WTC11 (cell line): ENCODE measurements around the gene CCNB2. TPM values are rescaled to one million over a fixed set of nuclear protein-coding genes. Genes with fewer than 3 reads are reported as not detected.
"Not testable (repeated sequence)": the region's sequence is repeated elsewhere in the genome, so short reads cannot be mapped to it uniquely, and the experiment has no call there.

ENCODE experiments used
- ATAC-seq: fragments of 200-7000 bp; cut with Tn5 transposase; 2 replicates; pipeline ENCODE4 v1.10.0; 2021; ENCODE audit warnings: mild to moderate bottlenecking, moderate library complexity
- CTCF ChIA-PET: fragments of 300-600 bp; sonication (Branson Sonifier 250); formaldehyde crosslinking; loops from one replicate; lab custom pipeline; 2021; ENCODE audit warnings: antibody characterized with exemption; lab: Charles Lee
- POLR2A ChIA-PET: fragments of 350-600 bp; sonication (Branson Sonifier 250); formaldehyde crosslinking; loops from one replicate; lab custom pipeline; 2021; ENCODE audit warnings: antibody characterized with exemption; lab: Charles Lee
- DNase-seq: peaks from one replicate; pipeline ENCODE4 v3.0.0; 2021; ENCODE audit warnings: low spot score
- H3K27ac Mint-ChIP-seq: 2 replicates; pipeline ENCODE4 v1.8.0; 2021; ENCODE audit warnings: mixed read lengths
- H3K27me3 Mint-ChIP-seq: 2 replicates; pipeline ENCODE4 v1.8.0; 2021; ENCODE audit warnings: low read depth, mild to moderate bottlenecking, moderate library complexity, mixed read lengths
- H3K36me3 Mint-ChIP-seq: 2 replicates; pipeline ENCODE4 v1.8.0; 2021; ENCODE audit warnings: mixed read lengths
- H3K4me1 Mint-ChIP-seq: 2 replicates; pipeline ENCODE4 v1.8.0; 2022; ENCODE audit warnings: mixed read lengths
- H3K4me3 Mint-ChIP-seq: 2 replicates; pipeline ENCODE4 v1.8.0; 2021; ENCODE audit warnings: mild to moderate bottlenecking, moderate library complexity, mixed read lengths
- H3K9me3 Mint-ChIP-seq: 2 replicates; pipeline ENCODE4 v1.8.0; 2021; ENCODE audit warnings: mixed read lengths
- CBFB ChIP-seq: sonication (generic); formaldehyde crosslinking; IDR thresholded peaks from 2 replicates; pipeline ENCODE4 v1.8.1; 2022; ENCODE audit warnings: mild to moderate bottlenecking, low read depth, missing genetic modification reagents
- CREM ChIP-seq: sonication (generic); formaldehyde crosslinking; IDR thresholded peaks from 2 replicates; pipeline ENCODE4 v1.8.1; 2022; ENCODE audit warnings: mild to moderate bottlenecking, missing genetic modification reagents, moderate library complexity
- FOXP4 ChIP-seq: sonication (generic); formaldehyde crosslinking; IDR thresholded peaks from 2 replicates; pipeline ENCODE4 v1.8.0; 2022; ENCODE audit warnings: mild to moderate bottlenecking, missing genetic modification reagents
- GTF2I ChIP-seq: fragments of 250-450 bp; sonication (Bioruptor Pico); conservative IDR thresholded peaks from 2 replicates; pipeline ENCODE4 v1.4.0; 2021; ENCODE audit warnings: mild to moderate bottlenecking
- JAZF1 ChIP-seq: fragments of 250-450 bp; sonication (Bioruptor Pico); IDR thresholded peaks from 2 replicates; pipeline ENCODE4 v1.9.0; 2021; ENCODE audit warnings: moderate library complexity, mild to moderate bottlenecking, inconsistent platforms
- KAT7 ChIP-seq: sonication (generic); formaldehyde crosslinking; IDR thresholded peaks from 2 replicates; pipeline ENCODE4 v1.8.1; 2023; ENCODE audit warnings: missing genetic modification reagents, mild to moderate bottlenecking, borderline replicate concordance
- NFATC4 ChIP-seq: fragments of 250-450 bp; sonication (Bioruptor Pico); IDR thresholded peaks from 2 replicates; pipeline ENCODE4 v1.9.0; 2021; ENCODE audit warnings: mild to moderate bottlenecking
- NFE2L1 ChIP-seq: sonication (generic); formaldehyde crosslinking; IDR thresholded peaks from 2 replicates; pipeline ENCODE4 v1.8.1; 2023; ENCODE audit warnings: missing genetic modification reagents
- NFYB ChIP-seq: sonication (generic); formaldehyde crosslinking; conservative IDR thresholded peaks from 2 replicates; pipeline ENCODE4 v1.8.0; 2022; ENCODE audit warnings: low read depth, missing genetic modification reagents
- NR1H2 ChIP-seq: sonication (generic); formaldehyde crosslinking; IDR thresholded peaks from 2 replicates; pipeline ENCODE4 v1.9.0; 2021; ENCODE audit warnings: mild to moderate bottlenecking, moderate library complexity, missing genetic modification reagents
- NR2C2 ChIP-seq: sonication (generic); formaldehyde crosslinking; IDR thresholded peaks from 2 replicates; pipeline ENCODE4 v1.8.0; 2022; ENCODE audit warnings: mild to moderate bottlenecking, missing genetic modification reagents
- STAT6 ChIP-seq: sonication (generic); formaldehyde crosslinking; conservative IDR thresholded peaks from 2 replicates; pipeline ENCODE4 v1.8.1; 2023; ENCODE audit warnings: mild to moderate bottlenecking, low read depth, missing genetic modification reagents, moderate library complexity
- TCF7 ChIP-seq: sonication (generic); formaldehyde crosslinking; IDR thresholded peaks from 2 replicates; pipeline ENCODE4 v1.8.0; 2022; ENCODE audit warnings: mild to moderate bottlenecking, low read depth, missing genetic modification reagents, moderate library complexity
- ZNF281 ChIP-seq: sonication (generic); formaldehyde crosslinking; IDR thresholded peaks from 2 replicates; pipeline ENCODE4 v1.8.0; 2023; ENCODE audit warnings: mild to moderate bottlenecking, missing genetic modification reagents
- ZNF532 ChIP-seq: fragments of 250-450 bp; sonication (Bioruptor Pico); IDR thresholded peaks from 2 replicates; pipeline ENCODE4 v1.9.0; 2021; ENCODE audit warnings: mild to moderate bottlenecking, borderline replicate concordance
- total RNA-seq: library from RNA; stranded (reverse); gene quantifications from 3 replicates; pipeline ENCODE4 v1.2.3, GENCODE V29; 2021

The CCNB2 gene
- total RNA-seq, 1 experiment from 2014 or later = 93.3 TPM

GRCh38 chr15:59124261-59124660 lies 19.3 kb downstream of the CCNB2 start (continued):
- no peak for TF ChIP-seq FOXP4 (CRISPR knock-in tag)
- TF ChIP-seq KAT7 = no peak
- TF ChIP-seq ZNF532 (CRISPR knock-in tag) = no peak

GRCh38 chr15:59125683-59126082 lies 20.7 kb downstream of the CCNB2 start:
- H3K4me3 Mint-ChIP-seq, POLR2A ChIA-PET, H3K4me1 Mint-ChIP-seq, DNase-seq, CTCF ChIA-PET, H3K27ac Mint-ChIP-seq, ATAC-seq, H3K27me3 Mint-ChIP-seq: not testable (repeated sequence)
- Mint-ChIP-seq H3K9me3 (peaks cover 34% of the 10 kb centered on the region), H3K36me3 (peaks cover 90% of the 10 kb centered on the region)
- TF ChIP-seq GTF2I (CRISPR knock-in tag) = 0 out of 2 replicates have a peak, but pooled peaks have one; percentile 17

- peaks cover 34% of the 10 kb centered on the region for H3K9me3 Mint-ChIP-seq
- POLR2A ChIA-PET, H3K4me3 Mint-ChIP-seq, ATAC-seq, DNase-seq, H3K4me1 Mint-ChIP-seq, H3K27me3 Mint-ChIP-seq: not testable (repeated sequence)
- H3K27ac Mint-ChIP-seq = 0 out of 2 replicates have a peak overlapping the region, but pooled peaks have one; percentile 19
- CTCF ChIA-PET = interaction anchor here (1.7 kb wide), 1 partner anchor 11 kb away, joined by 3 read pairs; no protein-coding TSS in a partner anchor
- peaks cover 96% of the 10 kb centered on the region for H3K36me3 Mint-ChIP-seq
Measured at GRCh38 chr15:59127255-59127654, 22.3 kb downstream of the CCNB2 start.

- Mint-ChIP-seq H3K27ac (peak overlapping the region; percentile 65; the same call in 1 of the 2 replicates), H3K4me1 (no peaks in the 10 kb centered on the region), H3K36me3 (peaks cover 92% of the 10 kb centered on the region), H3K9me3 (peaks cover 29% of the 10 kb centered on the region), H3K4me3 (no peak overlapping the region), H3K27me3 (no peaks in the 10 kb centered on the region)
- TF ChIP-seq ZNF281 (CRISPR knock-in tag) (no peak), NR1H2 (CRISPR knock-in tag) (no peak), STAT6 (no peak), NFE2L1 (CRISPR knock-in tag) (no peak), NFYB (CRISPR knock-in tag) (no peak), CBFB (CRISPR knock-in tag) (no peak), CREM (no peak), JAZF1 (no peak), NFATC4 (no peak), TCF7 (CRISPR knock-in tag) (no peak), NR2C2 (no peak)
- ChIA-PET POLR2A (no interaction called here), CTCF (interaction anchor here (1.5 kb wide), 1 partner anchor 397 kb away, joined by 4 read pairs; no protein-coding TSS in a partner anchor)
- DNase-seq = no peak
- no peak for ATAC-seq
Measured at GRCh38 chr15:59131456-59131855, 26.5 kb downstream of the CCNB2 start.
